ENCODE results near the gene MCF2L2. TPM values are rescaled to one million over a fixed set of nuclear protein-coding genes. Genes with fewer than 3 reads are reported as not detected.

MCF2L2 gene, protein sequence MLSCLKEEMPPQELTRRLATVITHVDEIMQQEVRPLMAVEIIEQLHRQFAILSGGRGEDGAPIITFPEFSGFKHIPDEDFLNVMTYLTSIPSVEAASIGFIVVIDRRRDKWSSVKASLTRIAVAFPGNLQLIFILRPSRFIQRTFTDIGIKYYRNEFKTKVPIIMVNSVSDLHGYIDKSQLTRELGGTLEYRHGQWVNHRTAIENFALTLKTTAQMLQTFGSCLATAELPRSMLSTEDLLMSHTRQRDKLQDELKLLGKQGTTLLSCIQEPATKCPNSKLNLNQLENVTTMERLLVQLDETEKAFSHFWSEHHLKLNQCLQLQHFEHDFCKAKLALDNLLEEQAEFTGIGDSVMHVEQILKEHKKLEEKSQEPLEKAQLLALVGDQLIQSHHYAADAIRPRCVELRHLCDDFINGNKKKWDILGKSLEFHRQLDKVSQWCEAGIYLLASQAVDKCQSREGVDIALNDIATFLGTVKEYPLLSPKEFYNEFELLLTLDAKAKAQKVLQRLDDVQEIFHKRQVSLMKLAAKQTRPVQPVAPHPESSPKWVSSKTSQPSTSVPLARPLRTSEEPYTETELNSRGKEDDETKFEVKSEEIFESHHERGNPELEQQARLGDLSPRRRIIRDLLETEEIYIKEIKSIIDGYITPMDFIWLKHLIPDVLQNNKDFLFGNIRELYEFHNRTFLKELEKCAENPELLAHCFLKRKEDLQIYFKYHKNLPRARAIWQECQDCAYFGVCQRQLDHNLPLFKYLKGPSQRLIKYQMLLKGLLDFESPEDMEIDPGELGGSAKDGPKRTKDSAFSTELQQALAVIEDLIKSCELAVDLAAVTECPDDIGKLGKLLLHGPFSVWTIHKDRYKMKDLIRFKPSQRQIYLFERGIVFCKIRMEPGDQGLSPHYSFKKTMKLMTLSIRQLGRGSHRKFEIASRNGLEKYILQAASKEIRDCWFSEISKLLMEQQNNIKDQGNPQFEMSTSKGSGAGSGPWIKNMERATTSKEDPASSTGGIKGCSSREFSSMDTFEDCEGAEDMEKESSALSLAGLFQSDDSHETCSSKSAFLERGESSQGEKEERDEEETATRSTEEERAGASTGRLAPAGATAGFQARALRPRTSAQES
- 0.14 to 0.83 TPM (median 0.26 TPM) in 5 replicates for total RNA-seq (2022; extraction: Qiagen RNA extraction; ENCODE audit: low read depth)

GRCh38 chr3:183428447-183429211, at the start of gene MCF2L2:
Gene MCF2L2, minus strand, starts transcription at chr3:183428619. Its CDS starts 642 bp downstream, at chr3:183427977.

DNA sequence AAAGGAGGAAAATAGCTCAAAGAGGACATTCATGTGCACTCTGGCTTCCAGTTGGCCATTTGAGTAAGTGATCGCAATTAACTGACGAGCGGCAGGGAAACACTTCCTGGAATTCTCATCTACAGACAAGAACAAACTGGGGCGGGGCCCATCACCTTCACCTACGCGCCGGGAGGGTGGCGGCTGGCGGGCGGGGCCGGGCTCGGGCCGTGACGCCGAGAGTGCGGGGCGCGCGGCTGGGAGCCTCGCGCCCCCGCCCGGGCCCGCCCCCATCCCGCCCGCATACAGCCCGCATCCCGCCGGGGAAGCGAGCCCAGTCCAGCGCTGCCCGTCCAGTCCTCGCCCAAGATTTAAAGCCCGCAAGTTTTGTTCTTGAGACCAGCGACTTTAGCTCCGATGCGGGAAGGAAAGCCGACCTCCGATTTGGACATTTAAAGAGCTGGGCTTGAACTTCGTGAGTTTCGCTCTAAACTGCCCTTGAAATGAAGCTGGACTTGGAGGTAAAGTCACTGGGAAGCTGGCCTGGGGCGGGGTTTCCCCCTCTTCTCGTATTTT, 175.4 kb downstream of the MCF2L2 start, which contains the start of gene B3GNT5:
B3GNT5 (plus strand) TSS at position 281 of the 555 bp plus-strand sequence. CDS start 16,546 bp downstream, outside the sequence.

Other genes starting within 250 kb of the MCF2L2 start
- 14.0 to 30.1 TPM (median 24.7 TPM) in 5 replicates for gene B3GNT5, start 175.4 kb downstream of the MCF2L2 start, total RNA-seq (2022; extraction: Qiagen RNA extraction; ENCODE audit: low read depth)
- not detected in 5 replicates for gene KLHL6, start 127.1 kb upstream of the MCF2L2 start, total RNA-seq (2022; extraction: Qiagen RNA extraction; ENCODE audit: low read depth)
- gene KLHL24, start 207.0 kb upstream of the MCF2L2 start, total RNA-seq (2022; extraction: Qiagen RNA extraction; ENCODE audit: low read depth): 5.8 to 9.7 TPM (median 7.2 TPM) in 5 replicates

Data from A549 treated with ZK216348 at 1 μM for 4 hours (cell line).